T-helper 9 cell (primary cell): ENCODE data around the gene PTPRCAP.
"Not testable (repeated sequence)": the region's sequence is repeated elsewhere in the genome, so short reads cannot be mapped to it uniquely, and the experiment has no call there.

Source experiments
- DNase-seq: peaks from one replicate; pipeline ENCODE4 v3.0.0-alpha.2; 2020

PTPRCAP gene

DNA sequence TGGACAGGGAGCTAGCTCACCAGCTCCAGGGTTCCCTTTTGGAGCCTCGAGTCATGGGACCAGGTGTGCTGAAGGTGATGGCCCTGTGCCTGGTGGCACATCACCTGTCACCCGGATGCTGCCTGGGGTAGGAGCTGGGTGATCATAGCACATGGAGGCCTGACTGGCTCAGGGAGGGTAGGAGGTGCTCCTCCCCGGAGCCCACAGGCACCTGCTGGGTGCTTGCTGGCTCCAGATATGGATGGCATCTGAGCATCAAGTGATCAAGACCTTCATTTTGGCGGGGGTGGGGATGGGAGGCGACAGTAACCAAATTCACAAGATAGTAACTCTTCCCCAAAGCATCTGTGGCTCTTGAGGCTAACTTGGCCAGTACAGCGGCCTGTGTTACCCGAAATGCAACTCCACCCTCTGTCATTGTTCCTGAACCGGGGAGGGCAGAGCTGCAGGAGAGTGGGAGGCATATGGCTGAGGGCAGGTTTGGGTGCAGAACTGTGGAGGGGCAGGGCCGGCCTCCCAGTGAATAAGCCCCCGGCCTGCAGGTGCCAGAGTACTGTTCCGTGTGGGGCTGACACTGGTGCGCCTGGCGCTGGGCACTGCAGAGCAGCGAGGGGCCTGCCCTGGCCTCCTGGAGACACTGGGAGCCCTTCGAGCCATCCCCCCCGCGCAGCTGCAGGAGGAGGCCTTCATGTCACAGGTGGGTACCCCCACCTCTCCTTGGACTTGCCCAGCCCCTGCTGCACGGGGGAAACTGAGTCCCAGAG, 28.9 kb downstream of the PTPRCAP start:
- DNase-seq = no peak

DNA sequence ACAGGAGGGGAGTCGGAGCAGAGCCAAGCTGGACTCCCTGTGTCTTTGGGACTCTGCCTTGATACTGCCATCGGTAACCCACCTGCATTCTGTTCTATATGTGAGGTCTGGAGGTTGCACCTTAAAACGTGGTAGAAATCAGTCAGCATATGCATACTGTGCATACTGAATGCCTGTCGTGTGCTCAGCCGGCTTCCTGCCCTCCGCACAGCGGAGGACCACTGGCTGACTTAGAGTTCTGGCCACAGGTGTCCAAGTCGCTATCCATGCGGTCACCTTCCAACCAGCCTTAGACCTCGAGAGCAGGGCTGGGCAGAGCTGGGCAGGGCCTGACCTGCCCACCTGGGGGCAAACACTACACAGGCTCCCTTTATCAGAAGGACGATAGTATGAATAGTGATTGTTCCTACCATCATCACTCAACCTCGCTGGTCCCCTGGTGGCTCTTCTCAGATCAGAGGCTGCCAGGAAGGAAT, 29.8 kb downstream of the PTPRCAP start:
- DNase-seq = no peak

DNA sequence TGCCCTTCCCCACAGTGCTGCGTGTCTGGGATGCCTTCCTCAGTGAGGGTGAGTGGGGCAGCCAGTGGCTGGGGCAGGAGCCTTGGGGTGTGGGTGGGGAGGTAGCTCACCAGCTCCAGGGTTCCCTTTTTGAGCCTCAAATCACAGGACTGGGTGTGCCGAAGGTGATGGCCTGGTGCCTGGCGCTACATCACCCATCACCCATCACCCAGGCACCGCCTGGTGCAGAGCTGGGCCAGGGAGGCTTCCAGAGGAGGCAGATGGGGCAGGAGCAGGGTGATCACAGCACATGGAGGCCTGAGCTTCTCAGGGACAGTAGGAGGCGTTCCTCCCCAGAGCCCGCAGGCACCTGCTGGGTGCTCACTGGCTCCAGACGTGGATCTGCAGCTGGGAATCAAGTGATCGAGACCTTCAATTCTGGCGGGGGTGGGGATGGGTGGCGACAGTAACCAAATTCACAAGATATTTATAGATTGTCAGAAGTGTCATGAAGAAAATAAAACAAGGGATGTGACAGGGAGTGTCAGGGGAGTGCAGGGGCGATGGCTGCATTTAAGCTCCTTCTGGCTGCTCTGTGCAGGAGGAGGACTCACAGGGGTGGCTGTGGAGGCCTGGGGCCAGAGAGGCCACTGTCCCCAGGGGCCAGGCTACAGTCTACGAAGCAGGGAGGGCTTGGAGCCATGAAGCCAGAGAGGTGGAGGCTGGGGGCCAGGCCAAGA, 30.4 kb downstream of the PTPRCAP start:
- no peak for DNase-seq

DNA sequence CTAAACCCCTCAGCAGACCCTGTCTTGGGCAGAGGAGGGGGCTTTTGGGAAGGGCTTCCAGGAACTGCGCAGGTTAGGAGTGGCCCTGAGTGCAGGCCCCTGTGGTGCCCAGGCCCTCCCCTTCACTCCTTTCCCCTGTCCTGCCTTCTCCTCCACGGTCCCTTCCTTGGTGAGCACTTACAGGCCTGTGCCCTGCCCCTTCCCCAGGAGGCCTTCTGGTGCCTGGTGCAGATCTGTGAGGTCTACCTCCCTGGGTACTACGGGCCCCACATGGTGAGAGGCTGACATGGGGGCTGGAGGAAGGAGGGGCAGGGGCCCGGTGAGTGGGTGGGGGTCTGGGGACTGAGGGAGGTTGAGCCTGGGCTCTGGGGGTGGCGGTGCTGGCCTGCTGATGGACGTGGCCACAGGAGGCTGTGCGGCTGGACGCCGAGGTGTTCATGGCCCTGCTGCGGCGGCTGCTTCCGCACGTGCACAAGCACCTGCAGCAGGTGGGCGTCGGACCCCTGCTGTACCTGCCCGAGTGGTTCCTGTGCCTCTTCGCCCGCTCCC, 31.0 kb downstream of the PTPRCAP start:
- no peak for DNase-seq

DNA sequence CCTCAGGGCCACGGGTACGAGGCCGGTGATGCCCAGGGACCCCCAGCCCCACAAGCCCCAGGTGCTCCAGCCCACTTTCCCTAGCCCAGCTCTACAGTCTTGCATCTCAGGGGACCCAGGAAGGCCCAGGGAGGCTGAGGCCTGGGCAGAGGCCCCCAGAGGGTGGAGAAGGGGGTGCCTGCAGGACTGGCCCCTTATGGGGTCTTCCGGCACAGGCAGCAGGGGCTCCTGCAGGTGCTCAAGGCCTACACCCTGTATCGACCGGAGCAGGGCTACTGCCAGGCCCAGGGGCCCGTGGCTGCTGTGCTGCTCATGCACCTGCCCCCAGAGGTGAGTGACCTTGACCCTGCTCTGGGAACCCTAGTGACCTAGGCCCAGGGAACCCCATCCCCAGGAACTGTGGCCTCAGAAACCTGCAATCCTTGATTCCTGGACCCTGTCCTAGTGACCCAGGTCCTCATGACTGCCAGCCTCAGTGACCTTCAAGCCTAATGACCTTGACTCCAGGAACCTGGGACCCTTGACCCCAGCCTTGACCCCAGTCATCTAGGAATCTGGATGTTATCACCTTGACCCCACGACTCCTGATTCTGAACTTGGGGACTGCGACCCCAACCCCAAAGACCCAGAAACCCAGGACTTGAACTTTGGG, 31.7 kb downstream of the PTPRCAP start:
- DNase-seq = no peak

DNA sequence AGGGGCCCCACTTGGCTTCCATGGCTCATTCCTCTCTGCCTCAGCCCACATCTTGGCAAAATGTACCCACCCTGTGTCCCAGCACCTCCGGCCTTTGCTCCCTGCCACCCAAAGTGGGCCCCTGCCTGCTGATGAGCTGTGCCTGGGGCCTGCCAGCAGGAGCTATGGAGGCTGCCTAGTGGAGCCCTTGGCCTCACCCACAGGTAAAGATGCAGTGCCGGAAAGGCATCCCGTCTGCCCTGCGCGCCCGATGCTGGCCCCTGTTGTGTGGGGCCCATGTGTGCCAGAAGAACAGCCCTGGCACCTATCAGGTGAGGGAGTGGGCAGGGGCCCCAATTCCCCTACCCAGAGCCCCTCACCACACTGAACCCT, 32.3 kb downstream of the PTPRCAP start:
- no peak for DNase-seq

DNA sequence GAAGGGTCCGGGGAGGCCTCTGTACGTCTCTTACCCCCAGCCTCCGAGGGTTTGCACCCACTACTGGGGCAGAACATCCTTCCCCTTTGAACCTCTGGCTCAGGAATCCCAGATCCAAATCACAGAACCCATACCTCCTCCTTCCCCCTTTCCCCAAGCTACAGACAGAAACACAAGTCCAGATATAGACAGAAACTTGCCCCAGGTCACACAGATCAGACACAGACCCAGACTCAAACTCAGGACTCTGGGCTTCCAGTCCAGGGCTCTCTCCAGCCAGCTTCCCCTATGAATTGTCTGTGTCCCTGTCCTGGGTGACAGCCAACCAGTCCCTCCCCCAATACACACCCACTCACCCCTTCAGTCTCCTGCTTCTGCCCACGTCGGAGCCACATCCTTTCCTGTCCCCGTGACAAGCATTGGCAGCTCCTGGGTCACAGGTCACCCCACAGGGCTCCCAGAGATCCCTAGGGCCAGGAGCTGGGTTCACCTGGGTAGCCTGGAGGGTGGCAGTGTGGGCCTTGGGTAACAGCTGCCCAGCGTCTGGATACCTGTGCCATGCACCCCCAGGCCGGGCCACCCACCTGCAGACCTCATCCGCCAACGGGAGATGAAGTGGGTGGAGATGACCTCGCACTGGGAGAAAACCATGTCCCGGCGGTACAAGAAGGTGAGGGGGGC, 32.8 kb downstream of the PTPRCAP start:
- DNase-seq = no peak

DNA sequence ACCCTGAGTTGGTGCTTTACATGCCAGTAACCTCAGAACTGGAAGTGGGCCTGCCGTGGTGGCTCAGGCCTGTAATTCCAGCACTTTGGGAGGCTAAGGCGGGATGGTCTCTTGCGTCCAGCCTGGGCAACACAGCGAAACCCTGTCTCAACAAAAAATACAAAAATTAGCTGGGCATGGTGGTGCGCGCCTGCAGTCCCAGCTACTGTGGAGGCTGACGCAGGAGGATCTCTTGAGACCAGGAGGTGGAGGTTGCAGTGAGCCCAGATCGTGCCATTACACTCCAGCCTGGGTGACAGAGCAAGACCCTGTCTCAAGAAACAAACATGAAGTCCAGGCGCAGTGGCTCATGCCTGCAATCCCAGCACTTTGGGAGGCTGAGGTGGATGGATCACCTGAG, 34.4 kb downstream of the PTPRCAP start:
- DNase-seq = not testable (repeated sequence)

DNA sequence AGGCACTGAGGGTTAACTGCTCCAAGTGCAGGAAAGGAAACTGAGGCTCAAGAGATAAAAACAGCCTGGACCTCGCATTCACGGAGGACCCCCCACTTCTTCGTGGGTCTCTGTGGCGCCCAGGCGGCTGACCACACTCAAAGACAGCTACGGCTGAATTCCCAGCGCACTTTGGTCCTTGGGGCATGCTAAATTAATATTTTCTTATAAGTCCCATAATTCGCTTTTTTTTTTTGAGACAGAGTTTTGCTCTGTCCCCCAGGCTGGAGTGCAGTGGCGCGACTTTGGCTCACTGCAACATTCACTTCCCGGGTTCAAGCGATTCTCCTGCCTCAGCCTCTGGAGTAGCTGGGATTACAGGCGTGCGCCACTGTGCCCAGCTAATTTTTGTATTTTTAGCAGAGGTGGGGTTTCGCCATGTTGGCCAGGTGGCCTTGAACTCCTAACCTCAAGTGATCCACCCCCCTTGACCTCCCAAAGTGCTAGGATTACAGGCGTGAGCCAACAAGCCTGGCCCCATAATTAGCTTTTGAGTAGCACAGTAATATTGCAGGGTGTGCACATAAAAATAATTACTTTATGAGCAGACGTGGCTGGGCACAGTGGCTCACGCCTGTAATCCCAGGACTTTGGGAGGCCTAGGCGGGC, 35.2 kb downstream of the PTPRCAP start:
- DNase-seq = not testable (repeated sequence)

DNA sequence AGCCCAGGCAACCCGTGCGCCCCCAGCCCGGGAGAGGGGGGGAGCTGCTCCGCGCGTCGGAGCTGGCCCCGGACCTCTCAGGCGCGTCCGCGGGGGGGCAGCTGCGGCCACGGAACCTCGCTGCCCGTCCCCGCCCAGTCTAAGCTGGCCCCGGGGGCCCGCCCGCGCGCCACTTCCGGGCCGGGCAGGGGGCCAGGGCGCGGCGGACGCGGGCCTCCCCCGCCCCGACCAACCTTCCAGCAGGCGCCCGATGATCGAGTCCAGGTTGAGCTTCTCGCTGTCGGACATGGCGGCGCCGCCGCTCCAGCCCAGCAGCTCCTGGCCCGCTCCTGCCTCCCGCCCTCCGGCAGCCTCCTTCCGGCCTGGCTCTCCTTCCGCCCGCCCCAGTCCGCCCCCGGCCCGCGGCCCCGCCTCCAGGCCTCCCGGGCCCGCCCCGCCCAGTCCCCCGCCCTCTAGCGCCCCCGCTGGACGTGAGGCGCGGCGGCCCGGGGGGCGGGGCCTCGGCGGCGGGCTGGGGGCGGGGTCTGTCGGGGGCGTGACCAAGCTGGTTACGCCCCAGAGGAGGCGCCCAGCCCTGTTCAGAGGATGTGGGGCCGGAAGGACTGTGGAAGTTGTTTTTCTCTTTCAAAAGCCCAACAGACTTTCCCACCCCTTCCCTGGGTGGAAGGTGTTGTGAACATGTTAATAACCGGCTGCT, 35.8 kb downstream of the PTPRCAP start, which contains the start of gene PPP1CA:
Gene PPP1CA (minus strand): TSS at position 364 of the 697 bp plus-strand sequence. CDS start 76 bp downstream, at position 288.
- peak; percentile 95 for DNase-seq

DNA sequence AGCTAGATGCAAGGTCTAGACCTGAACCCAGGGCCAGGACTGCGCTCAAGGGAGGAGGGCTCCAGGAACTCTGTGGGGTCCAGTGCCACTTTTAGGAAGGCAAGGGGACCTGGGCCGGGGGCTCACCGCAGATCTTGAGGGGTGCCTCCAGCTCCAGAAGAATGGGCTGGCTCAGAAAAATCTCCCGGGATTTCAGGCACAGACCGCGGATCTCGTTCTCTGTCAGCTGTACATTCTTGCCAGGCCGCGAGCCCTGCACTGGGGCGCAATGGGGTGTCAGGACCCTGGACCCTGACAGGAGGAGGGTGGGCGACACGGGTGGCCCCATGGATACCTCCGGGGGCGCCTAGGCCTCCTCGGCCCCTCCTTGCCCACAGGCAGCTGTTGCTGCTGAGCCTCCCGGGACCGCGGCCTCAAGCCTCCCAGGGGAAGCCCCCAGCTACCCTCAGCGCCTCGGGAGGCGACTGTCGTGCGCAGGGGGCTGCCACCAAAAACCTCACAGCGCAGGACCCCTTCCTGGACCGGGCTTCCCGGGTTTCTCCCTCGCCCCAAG, 36.5 kb downstream of the PTPRCAP start:
- DNase-seq = no peak

DNA sequence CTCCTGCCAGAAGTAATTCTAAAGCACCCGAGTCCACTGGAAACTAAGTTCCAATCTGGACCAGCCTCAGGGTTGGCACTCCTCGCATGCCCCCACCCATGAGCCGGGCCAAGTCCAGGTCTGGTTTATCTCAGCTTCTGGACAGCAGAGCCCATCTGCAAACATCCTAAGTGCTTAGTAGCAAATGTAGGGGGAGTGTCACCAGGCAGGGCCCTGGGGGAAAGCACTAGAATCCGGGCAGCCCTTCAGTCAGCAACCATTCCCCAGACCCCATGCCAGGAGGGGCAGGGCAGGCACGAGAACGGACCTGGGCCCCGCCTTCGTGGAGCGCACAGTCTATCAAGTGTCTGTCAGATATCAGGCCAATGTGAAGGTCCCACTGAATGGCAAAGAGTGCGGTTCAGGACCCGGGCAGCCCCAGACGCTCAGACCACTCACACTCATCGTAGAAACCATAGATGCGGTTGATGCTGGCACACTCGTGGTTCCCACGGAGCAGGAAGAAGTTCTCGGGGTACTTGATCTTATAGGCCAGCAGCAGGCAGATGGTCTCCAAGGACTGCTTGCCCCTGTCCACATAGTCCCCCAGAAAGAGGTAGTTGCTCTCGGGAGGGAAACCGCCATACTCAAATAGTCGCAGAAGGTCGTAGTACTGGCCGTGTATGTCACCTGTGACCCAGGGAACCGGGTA, 37.1 kb downstream of the PTPRCAP start:
- no peak for DNase-seq

DNA sequence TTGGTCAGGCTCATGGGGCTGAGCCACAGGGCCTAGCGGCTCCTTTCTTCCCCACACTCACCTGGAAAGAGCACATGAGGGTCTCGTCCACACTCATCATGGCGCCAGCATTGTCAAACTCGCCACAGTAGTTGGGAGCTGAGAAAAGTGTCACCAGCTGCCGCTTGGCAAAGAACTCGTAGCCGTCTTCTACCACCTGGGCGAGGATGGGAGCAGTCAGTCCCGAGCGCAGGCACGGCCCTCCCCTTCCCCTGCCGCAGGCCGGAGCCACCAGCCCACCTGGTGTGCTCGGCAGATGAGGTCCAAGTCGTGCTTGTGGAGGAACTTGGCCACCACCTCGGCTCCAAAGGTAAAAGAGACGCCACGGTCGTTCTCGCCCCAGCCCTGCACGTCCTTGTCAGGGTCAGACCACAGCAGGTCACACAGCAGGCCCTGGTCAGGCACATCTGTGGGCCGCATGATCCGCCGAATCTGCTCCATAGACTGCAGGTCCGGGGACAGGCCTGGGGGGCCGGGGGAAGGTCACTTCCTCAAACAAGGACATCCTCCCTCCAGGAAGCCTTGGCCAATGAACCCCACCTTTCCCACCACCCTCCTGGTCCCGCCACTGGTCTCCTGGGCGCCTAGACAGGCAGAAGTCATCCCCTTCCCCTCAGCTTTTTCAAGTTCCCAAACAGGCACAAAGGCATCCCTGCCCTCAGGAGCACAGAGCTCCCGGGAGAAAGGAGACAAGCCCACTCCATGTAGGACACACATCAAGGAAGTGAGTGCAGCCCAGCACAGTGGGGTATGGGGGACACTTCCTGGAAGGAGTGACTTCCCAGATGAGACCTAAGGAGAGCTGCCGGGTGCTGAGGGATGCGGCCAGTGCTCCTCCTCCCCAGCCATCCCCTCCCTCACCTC, 38.6 kb downstream of the PTPRCAP start:
- no peak for DNase-seq

DNA sequence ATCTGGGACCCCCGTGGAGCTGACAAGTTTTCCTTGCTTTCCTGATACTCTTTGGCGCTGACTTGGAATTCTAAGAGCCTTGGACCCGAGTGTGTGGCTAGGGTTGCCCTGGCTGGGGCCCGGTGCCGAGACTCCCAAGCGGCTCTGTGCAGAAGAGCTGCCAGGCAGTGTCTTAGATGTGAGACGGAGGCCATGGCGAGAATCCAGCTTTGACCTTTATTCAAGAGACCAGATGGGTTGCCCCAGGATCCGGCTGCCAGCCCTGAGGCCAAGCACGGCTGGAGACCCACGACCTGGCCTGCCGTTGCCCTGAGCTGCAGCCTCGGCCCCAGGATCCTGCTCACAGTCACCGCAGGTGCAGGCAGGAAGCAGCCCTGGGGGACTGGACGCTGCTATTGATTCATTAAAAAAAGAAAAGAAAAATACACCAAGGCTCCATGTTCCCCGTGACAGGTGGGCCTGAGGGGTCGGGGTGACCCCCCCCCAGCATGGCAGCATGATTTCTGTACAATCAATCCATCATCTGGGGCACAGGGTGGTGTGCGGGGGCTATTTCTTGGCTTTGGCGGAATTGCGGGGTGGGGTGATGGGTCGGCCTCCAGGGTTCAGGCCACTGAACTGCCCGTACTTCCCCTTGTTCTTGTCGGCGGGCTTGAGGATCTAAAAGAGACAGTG, 39.4 kb downstream of the PTPRCAP start:
- DNase-seq = no peak

DNA sequence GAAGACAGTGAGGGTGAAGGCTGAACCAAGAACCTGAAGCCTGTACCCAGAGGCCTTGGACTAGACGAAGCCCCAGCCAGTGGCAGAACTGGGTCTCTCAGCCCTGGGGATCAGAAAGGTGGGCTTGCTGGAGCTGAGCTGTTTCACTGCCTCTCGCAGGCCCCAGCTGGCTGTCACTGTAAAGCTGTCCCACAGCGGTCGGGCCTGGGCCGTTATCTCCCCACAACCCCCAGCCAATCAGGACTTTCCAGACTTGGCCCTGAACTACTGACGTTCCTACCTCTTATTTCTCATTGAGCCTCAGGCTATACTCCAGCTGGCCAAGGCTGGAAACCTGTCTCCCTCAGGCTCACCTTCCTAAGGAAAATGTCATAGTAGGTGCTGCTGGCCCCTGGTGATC, 39.9 kb downstream of the PTPRCAP start:
- DNase-seq = no peak

DNA sequence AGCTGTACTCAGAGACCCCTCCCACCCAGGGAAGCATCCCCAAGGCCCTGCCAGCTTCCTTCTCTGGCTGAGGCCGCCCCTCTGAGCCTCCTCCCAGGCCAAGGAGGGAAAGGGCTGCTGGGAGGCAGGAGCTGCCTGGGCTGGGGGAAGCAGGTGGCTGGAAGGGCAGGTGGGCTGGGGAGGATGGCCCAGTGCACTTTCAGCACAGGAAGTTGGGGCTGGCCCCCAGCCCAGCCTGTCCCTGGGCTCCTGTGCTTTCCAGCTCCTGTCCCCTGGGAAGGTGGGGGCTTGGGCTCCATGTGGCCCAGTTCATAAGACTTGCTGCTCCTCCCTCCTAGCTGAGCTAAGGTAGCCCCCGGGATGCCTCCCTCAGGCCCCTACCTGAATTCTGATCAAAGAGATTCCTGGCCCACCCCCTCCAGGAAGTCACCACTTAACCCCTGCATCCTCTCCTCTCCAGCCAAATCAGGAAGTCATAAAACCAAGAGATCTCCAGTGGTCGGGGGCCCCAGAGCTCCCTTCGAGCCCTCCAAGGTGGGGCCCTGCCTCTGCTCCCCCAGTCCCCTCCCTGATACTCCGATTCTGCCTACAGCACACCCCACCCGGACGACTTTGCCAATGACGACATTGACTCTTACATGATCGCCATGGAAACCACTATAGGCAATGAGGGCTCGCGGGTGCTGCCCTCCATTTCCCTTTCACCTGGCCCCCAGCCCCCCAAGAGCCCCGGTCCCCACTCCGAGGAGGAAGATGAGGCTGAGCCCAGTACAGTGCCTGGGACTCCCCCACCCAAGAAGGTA, 40.7 kb downstream of the PTPRCAP start:
- no peak for DNase-seq

DNA sequence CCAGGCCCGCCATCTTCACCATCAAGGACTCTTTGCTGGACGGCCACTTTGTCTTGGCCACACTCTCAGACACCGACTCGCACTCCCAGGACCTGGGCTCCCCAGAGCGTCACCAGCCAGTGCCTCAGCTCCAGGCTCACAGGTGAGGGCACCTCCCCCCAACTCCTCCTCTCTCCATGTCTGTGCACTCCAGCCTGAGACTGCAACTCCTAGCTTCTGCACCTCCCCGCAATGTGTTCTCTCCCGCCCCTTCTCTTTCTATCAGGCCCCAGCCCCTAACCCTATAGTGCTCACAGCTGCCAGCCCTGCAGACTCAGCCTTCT, 41.3 kb downstream of the PTPRCAP start:
- no peak for DNase-seq
